Airway epithelial cell (primary cell): ENCODE data around the gene ADH4. TPM values are rescaled to one million over a fixed set of nuclear protein-coding genes. Genes with fewer than 3 reads are reported as not detected.

Experiments
- total RNA-seq: library from RNA; depleted of rRNA; stranded (reverse); fragments of >200 nt; gene quantifications from 2 replicates; pipeline ENCODE4 v1.2.3, GENCODE V29; 2015

ADH4 gene
- total RNA-seq, result 0.07 TPM in 1 of 2 replicates, not detected in the other

GRCh38 chr4:99144070-99144469 lies at the start of gene ADH4:
Gene ADH4, minus strand, starts transcription at chr4:99144297. Its CDS starts 75 bp downstream, at chr4:99144222.

GRCh38 chr4:99088481-99089365 lies 55.4 kb downstream of the ADH4 start, which contains the start of gene ADH5:
Gene ADH5, minus strand, starts transcription at chr4:99088788. Its CDS starts 88 bp downstream, at chr4:99088700.

Other genes starting within 250 kb of the ADH4 start
- 144 and 161 TPM in 2 replicates for gene EIF4E, start 215.2 kb downstream of the ADH4 start, total RNA-seq
- gene METAP1, start 148.6 kb downstream of the ADH4 start, total RNA-seq, result 70.5 and 73.8 TPM in 2 replicates
- 142 and 147 TPM in 2 replicates for gene ADH5, start 55.5 kb downstream of the ADH4 start, total RNA-seq
- gene ADH6, start 74.9 kb upstream of the ADH4 start, total RNA-seq, result not detected in 2 replicates
- not detected in 2 replicates for gene ADH1A, start 146.7 kb upstream of the ADH4 start, total RNA-seq
- not detected in 2 replicates for gene ADH1B, start 177.1 kb upstream of the ADH4 start, total RNA-seq
- not detected in 2 replicates for gene ADH1C, start 208.4 kb upstream of the ADH4 start, total RNA-seq